ENCODE measurements around the gene MATCAP1.

MATCAP1 gene

GRCh38 chr16:67183284-67183626, 508 bp downstream of the MATCAP1 start:
- Histone ChIP-seq H3K36me3 (ENCODE audit: control insufficient read depth, insufficient read depth, low read length) (no peaks in the 10 kb centered on the region; the same call in 1 of the 2 replicates), H3K4me3 (replicated peaks; ENCODE audit: low read depth, low read length) (peak overlapping the region; percentile 77), H3K27me3 (replicated peaks; ENCODE audit: control insufficient read depth, insufficient read depth, low read length) (no peaks in the 10 kb centered on the region; the same call in 1 of the 2 replicates)
- TF ChIP-seq CTCF (IDR thresholded peaks at IDR 0.05; ENCODE audit: insufficient read depth, low read length, poor library complexity, severe bottlenecking), result no peak
- DNase-seq (ENCODE audit: extremely low read depth, insufficient read length), result no peak

GRCh38 chr16:67182288-67182687, 1.5 kb downstream of the MATCAP1 start:
- H3K4me3 ChIP-seq (replicated peaks; ENCODE audit: low read depth, low read length), result peak overlapping the region; percentile 77; the same call in 1 of the 2 replicates
- H3K27me3 ChIP-seq (replicated peaks; ENCODE audit: control insufficient read depth, insufficient read depth, low read length), result no peaks in the 10 kb centered on the region; the same call in 1 of the 2 replicates
- no peak for DNase-seq (ENCODE audit: extremely low read depth, insufficient read length)
- no peaks in the 10 kb centered on the region; the same call in 1 of the 2 replicates for H3K36me3 ChIP-seq (ENCODE audit: control insufficient read depth, insufficient read depth, low read length)
- TF ChIP-seq CTCF (IDR thresholded peaks at IDR 0.05; ENCODE audit: insufficient read depth, low read length, poor library complexity, severe bottlenecking), result no peak

- no peak overlapping the region for H3K4me3 ChIP-seq (replicated peaks; ENCODE audit: low read depth, low read length)
Observed at GRCh38 chr16:67181346-67181745, 2.4 kb downstream of the MATCAP1 start.

GRCh38 chr16:67180166-67180565, 3.6 kb downstream of the MATCAP1 start:
- TF ChIP-seq CTCF (IDR thresholded peaks at IDR 0.05; ENCODE audit: insufficient read depth, low read length, poor library complexity, severe bottlenecking), result no peak
- DNase-seq (ENCODE audit: extremely low read depth, insufficient read length), result no peak
- H3K36me3 ChIP-seq (ENCODE audit: control insufficient read depth, insufficient read depth, low read length), result no peaks in the 10 kb centered on the region; the same call in 1 of the 2 replicates
- no peaks in the 10 kb centered on the region; the same call in 1 of the 2 replicates for H3K27me3 ChIP-seq (replicated peaks; ENCODE audit: control insufficient read depth, insufficient read depth, low read length)
- no peak overlapping the region for H3K4me3 ChIP-seq (replicated peaks; ENCODE audit: low read depth, low read length)

More at GRCh38 chr16:67181346-67181745, 2.4 kb downstream of the MATCAP1 start:
- no peak for DNase-seq (ENCODE audit: extremely low read depth, insufficient read length)
- H3K36me3 ChIP-seq (ENCODE audit: control insufficient read depth, insufficient read depth, low read length), result no peaks in the 10 kb centered on the region; the same call in 1 of the 2 replicates
- no peaks in the 10 kb centered on the region; the same call in 1 of the 2 replicates for H3K27me3 ChIP-seq (replicated peaks; ENCODE audit: control insufficient read depth, insufficient read depth, low read length)
- no peak for TF ChIP-seq CTCF (IDR thresholded peaks at IDR 0.05; ENCODE audit: insufficient read depth, low read length, poor library complexity, severe bottlenecking)

GRCh38 chr16:67179421-67180080, 4.2 kb downstream of the MATCAP1 start:
- peak; percentile 14 for TF ChIP-seq CTCF (IDR thresholded peaks at IDR 0.05; ENCODE audit: insufficient read depth, low read length, poor library complexity, severe bottlenecking)

More at GRCh38 chr16:67179421-67180080, 4.2 kb downstream of the MATCAP1 start:
- Histone ChIP-seq H3K4me3 (replicated peaks; ENCODE audit: low read depth, low read length) (no peak overlapping the region), H3K36me3 (ENCODE audit: control insufficient read depth, insufficient read depth, low read length) (no peaks in the 10 kb centered on the region; the same call in 1 of the 2 replicates), H3K27me3 (replicated peaks; ENCODE audit: control insufficient read depth, insufficient read depth, low read length) (no peaks in the 10 kb centered on the region; the same call in 1 of the 2 replicates)
- DNase-seq (ENCODE audit: extremely low read depth, insufficient read length), result no peak

All from GM06990 (cell line).